BLaER1 (cell line): ENCODE results near the gene OR1D5.
"Not testable (repeated sequence)": the region's sequence is repeated elsewhere in the genome, so short reads cannot be mapped to it uniquely, and the experiment has no call there.

ENCODE experiments used
- H3K27ac ChIP-seq: shearing (Covaris generic); formaldehyde crosslinking; 2 replicates; pipeline ENCODE4 v1.8.1; 2022
- H3K27me3 ChIP-seq: shearing (Covaris generic); formaldehyde crosslinking; 2 replicates; pipeline ENCODE4 v1.8.1; 2022
- H3K36me3 ChIP-seq: shearing (Covaris generic); formaldehyde crosslinking; 2 replicates; pipeline ENCODE4 v1.8.1; 2022
- H3K4me1 ChIP-seq: shearing (Covaris generic); formaldehyde crosslinking; 2 replicates; pipeline ENCODE4 v1.8.1; 2022
- H3K4me2 ChIP-seq: shearing (Covaris generic); formaldehyde crosslinking; 2 replicates; pipeline ENCODE4 v1.8.1; 2022
- H3K4me3 ChIP-seq: shearing (Covaris generic); formaldehyde crosslinking; 2 replicates; pipeline ENCODE4 v1.8.1; 2022
- H3K9ac ChIP-seq: shearing (Covaris generic); formaldehyde crosslinking; 2 replicates; pipeline ENCODE4 v1.8.1; 2022
- H3K9me3 ChIP-seq: shearing (Covaris generic); formaldehyde crosslinking; 2 replicates; pipeline ENCODE4 v1.8.1; 2022
- H4K20me1 ChIP-seq: shearing (Covaris generic); formaldehyde crosslinking; 2 replicates; pipeline ENCODE4 v1.8.1; 2022
- Cebpa-rat ChIP-seq: shearing (Covaris generic); IDR thresholded peaks from 2 replicates; pipeline ENCODE4 v1.8.1; 2022

The OR1D5 gene

DNA sequence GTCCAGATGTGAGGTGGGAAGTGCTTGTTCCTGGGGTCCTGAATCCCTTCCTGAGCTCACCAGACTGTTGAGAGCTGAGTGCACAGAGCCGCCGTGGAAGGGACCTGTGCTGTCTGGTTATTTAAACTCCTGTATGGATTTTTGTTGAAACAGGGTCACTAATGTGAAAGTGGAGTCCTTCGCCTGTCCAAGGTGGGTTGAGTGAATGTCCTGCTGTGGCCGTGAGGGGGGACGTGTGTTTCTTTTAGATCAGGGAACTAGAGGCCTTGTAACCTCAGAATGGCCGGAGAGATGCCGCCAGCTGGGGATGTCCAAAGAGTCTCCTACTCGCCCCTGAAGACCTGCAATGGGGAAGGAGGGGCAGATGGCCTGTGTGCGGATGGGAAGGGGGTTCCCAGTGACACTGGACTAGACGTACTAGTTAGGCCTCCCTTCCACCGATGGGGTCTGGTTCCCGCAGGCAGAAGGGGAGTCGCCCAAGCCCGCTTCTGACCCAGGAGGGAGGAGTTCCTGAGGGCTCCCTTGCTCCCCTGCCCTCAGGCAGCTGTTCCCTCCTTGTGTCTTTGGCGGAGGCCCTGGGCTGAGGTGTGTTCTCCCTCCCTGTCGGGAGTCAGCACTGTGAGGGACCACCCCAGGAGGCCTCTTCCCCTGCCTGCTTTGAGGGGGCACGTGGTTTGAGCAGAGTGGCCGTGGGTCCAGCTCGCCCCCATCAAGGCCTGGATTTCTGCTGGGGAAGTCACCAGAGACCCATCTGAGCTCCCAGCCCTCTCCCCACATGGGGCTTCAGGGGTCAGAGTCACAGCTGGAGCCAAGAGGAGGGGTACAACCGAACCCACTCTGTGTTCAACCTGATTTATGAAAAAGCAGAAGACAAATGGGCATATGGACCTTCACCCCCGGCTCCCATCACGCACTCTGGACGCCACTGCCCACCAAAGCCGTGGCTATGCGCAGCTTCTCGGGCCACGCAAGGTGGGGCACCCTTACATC, 30.9 kb downstream of the OR1D5 start:
- Histone ChIP-seq H3K36me3 (peaks cover 81% of the 10 kb centered on the region), H3K4me3 (no peak overlapping the region), H3K27me3 (no peaks in the 10 kb centered on the region), H3K4me2 (no peak overlapping the region), H3K9me3 (no peaks in the 10 kb centered on the region), H3K4me1 (peaks cover 51% of the 10 kb centered on the region), H3K9ac (no peak overlapping the region), H4K20me1 (peaks cover 28% of the 10 kb centered on the region), H3K27ac (no peak overlapping the region)
- TF ChIP-seq Cebpa-rat, result no peak

DNA sequence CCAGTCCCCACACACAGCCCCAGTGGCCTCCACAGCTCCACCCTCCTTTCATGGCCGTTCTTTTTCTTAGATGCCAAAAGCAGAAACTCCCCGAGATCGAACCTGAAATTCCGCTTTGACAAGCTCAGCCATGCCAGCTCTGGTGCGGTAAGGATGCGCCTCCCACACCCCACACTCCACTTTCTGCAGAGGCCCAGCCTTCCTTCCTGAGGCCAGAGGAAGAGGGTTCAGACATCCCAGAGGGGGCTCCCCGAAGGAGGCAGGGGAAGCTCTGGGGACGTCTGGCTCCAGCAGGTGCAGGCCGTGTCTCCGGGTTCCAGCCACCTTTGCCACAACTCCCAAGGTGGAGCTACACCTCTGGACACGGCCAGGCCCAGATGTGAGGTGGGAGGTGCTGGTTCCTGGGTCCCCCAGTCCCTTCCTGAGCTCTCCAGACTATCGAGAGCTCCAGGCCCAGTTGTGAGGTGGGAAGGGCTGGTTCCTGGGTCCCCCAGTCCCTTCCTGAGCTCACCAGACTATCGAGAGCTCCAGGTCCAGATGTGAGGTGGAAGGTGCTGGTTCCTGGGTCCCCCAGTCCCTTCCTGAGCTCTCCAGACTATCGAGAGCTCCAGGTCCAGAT, 32.4 kb downstream of the OR1D5 start:
- H3K36me3 ChIP-seq, result peaks cover 93% of the 10 kb centered on the region
- peak overlapping the region; percentile 62 for H3K4me2 ChIP-seq
- H3K9me3 ChIP-seq, H3K27me3 ChIP-seq, H3K4me3 ChIP-seq: not testable (repeated sequence)
- peak overlapping the region; percentile 67 for H3K27ac ChIP-seq
- H3K9ac ChIP-seq, result peak overlapping the region; percentile 50; the same call in 1 of the 2 replicates
- peaks cover 41% of the 10 kb centered on the region for H3K4me1 ChIP-seq
- peaks cover 38% of the 10 kb centered on the region for H4K20me1 ChIP-seq

DNA sequence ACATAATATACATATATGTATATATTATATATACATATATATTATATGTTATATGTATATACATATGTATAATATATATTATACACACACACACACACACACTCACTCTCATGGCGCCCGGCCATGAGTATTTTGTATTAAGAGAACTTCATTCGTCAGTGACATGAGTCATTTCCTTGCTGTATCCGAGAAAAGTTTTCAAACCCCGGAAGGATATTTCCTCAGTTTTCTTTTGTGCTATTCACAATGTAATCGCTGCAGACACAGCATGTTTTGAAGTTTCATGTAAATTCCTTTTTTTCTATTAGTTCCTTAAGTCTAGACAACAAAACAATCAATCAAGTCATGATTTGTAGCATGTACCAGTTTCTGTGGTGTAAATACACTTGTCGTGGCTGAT, 33.3 kb downstream of the OR1D5 start:
- peaks cover 93% of the 10 kb centered on the region for H3K36me3 ChIP-seq
- no peak overlapping the region for H3K27ac ChIP-seq

DNA sequence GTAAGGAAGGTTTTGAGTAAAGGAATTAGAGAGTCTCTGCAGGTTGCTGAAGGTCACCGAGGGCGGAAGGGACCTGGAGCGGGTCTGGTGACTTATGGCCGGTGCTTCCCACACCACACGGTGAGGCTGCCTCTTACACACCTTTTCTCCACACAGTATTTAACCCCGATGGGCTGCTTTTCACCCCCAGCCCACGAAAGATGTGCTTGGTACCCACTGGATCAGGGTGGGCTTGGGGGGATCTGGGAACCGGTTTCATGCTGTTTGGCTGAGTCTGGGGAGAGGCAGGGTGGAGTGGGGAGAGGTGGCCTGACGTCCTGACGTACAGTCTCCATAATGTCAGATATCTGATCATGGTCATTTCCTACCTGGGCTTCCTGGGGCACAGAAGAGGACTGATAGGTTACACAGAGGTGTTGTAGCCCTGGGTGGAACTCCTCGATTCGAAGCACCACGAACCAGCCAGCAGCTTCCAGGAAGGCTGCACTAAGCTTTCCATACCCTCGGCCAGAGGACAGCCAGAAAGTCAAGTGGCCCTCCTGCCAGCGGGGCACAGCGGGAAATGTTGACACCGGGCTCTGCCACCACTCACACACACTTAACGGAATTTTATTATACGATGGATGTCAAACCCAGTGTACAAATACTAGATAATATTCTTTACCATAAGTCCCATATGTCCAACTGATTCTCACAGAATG, 34.0 kb downstream of the OR1D5 start:
- no peaks in the 10 kb centered on the region for H3K27me3 ChIP-seq

More for the DNA sequence above, 33.3 kb downstream of the OR1D5 start:
- Histone ChIP-seq H3K9ac (0 out of 2 replicates have a peak overlapping the region, but pooled peaks have one; percentile 50), H4K20me1 (peaks cover 43% of the 10 kb centered on the region), H3K4me3 (no peak overlapping the region), H3K4me1 (peaks cover 32% of the 10 kb centered on the region), H3K9me3 (no peaks in the 10 kb centered on the region), H3K4me2 (peak overlapping the region; percentile 62), H3K27me3 (no peaks in the 10 kb centered on the region)
- TF ChIP-seq Cebpa-rat, result no peak

DNA sequence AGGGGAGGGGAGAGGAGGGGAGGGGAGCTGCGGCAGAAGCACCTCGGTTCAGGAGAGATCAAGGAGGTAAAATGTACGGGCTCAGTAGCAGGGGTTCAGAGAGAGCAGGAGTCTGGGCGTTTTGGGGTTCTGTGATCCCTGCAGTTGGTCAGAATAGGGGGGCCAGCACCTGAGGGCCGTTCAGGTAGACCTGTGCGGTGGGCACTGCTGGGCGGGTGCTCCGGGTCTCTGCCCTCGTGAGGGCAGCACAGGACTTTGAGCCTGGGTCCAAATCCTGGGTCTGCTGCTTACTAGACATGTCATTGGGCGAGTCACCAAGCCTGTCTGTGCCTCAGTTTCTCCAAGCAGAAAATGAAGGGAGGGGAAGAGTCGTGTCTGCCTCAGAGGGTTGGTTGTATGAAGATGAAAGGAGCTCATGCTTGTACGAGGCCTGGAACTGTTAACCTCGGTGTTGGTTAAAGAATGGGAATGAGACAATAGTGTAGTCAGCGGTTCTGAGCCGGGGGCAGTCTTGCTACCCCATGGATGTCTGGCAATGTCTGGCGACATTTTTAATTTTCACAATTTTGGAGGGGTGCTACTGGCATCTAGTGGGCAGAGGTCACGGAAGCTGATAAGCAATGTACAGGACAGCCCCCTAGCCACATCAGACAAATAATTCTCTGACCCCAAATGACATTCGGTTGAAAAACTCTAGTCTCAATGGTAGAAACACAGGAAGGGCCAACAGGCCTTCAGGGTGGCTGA, 35.4 kb downstream of the OR1D5 start:
- no peak for TF ChIP-seq Cebpa-rat
- Histone ChIP-seq H3K36me3 (peaks cover 93% of the 10 kb centered on the region), H3K4me3 (no peak overlapping the region), H3K9me3 (peaks cover 5% of the 10 kb centered on the region), H3K9ac (no peak overlapping the region), H3K27ac (no peak overlapping the region), H3K27me3 (no peaks in the 10 kb centered on the region), H3K4me2 (no peak overlapping the region), H4K20me1 (peaks cover 37% of the 10 kb centered on the region), H3K4me1 (peaks cover 19% of the 10 kb centered on the region)

More for the DNA sequence above, 34.0 kb downstream of the OR1D5 start:
- no peak overlapping the region for H3K4me3 ChIP-seq
- H3K36me3 ChIP-seq, result peaks cover 93% of the 10 kb centered on the region
- H3K4me2 ChIP-seq, result no peak overlapping the region
- no peak overlapping the region for H3K9ac ChIP-seq
- TF ChIP-seq Cebpa-rat, result no peak
- no peaks in the 10 kb centered on the region for H3K9me3 ChIP-seq
- H3K27ac ChIP-seq, result no peak overlapping the region
- peaks cover 25% of the 10 kb centered on the region for H3K4me1 ChIP-seq
- peaks cover 40% of the 10 kb centered on the region for H4K20me1 ChIP-seq

DNA sequence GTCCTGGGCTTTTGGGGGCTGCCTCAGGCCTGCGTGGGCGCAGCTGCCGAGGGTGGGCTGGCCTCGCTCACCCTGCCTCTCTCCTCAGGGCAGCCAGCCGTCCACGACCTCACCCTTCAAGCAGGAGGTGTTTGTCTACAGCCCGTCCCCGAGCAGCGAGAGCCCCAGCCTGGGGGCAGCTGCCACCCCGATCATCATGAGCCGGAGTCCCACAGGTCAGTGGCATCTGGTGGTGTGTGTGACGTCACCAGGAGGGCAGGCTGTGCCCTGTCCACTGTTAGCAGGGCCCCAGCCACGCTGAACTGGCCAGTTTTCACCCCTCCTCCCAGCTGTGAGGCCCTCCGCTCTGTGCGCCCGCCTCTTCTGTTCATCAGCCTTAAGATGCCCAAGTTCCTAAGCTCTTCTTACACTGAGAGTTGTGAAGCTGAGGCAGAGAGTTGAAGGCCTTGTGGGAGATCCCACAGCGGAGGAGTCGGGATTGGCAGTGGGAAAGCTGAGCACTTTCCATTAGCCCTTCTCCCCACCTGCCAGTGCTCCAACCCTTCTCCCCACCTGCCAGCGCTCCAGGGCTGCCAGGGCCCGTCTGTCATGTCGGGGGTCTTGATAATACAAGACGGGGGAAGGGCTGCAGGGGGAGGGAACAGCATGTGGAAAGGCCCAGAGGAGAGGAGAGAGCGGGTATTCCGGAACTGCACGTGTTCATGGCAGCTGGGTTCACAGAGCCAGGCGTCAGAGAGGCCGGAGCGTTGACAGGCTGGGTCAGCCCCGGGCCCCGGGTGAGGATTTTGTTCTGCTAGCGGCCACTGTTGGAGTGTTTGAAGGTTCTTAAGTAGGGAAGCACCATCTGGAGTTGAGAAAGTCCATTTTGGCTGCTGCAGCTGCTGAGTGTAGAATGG, 36.3 kb downstream of the OR1D5 start:
- TF ChIP-seq Cebpa-rat, result no peak
- H3K27ac ChIP-seq, result no peak overlapping the region
- H3K9ac ChIP-seq, result no peak overlapping the region
- no peak overlapping the region for H3K4me2 ChIP-seq
- no peaks in the 10 kb centered on the region for H3K27me3 ChIP-seq
- H3K36me3 ChIP-seq, result peaks cover 93% of the 10 kb centered on the region
- peaks cover 37% of the 10 kb centered on the region for H4K20me1 ChIP-seq
- peaks cover 13% of the 10 kb centered on the region for H3K9me3 ChIP-seq
- no peak overlapping the region for H3K4me3 ChIP-seq
- H3K4me1 ChIP-seq, result peaks cover 19% of the 10 kb centered on the region

DNA sequence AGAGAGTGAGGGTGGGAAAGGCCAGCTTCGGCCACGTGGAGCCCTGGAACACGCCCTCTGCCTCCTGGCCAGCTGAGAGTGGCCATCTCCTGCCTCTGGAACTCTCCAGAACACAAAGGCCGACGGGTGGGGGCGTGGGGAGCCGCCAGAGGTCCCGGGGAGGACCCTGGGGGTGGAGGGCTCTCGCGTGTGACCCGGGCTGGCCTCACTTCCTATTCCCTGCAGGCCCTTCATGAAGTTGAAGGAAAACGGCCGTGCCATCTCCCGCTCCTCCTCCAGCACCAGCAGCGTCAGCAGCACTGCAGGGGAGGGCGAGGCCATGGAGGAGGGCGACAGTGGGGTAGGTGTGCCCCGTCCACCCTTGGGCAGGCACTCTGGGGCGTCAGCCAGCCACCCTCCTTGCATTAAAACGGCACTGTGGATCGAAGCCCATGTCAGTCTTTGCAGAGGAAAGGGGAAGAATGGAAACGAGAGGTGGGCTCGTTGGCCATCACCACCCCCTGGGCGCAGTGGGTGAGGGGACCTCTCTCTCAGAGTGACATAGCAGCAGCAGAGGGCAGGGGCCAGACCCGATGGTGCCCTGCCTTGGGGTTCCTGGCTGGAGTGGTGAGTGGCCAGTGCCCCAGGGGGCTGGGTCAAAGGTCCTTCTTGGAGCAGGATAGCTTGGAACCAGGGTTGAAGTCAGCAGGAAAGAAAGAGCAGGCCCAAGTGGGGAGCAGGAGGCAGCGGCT, 37.1 kb downstream of the OR1D5 start:
- Histone ChIP-seq H3K9me3 (peaks cover 22% of the 10 kb centered on the region), H3K27ac (no peak overlapping the region), H3K4me1 (peaks cover 19% of the 10 kb centered on the region), H3K4me3 (no peak overlapping the region), H3K36me3 (peaks cover 97% of the 10 kb centered on the region), H3K9ac (no peak overlapping the region), H3K27me3 (no peaks in the 10 kb centered on the region), H3K4me2 (no peak overlapping the region), H4K20me1 (peaks cover 37% of the 10 kb centered on the region)
- no peak for TF ChIP-seq Cebpa-rat
